Nephron (organoid): Measurements from ENCODE around the gene PIGZ.

Experiments used
- H3K27ac Mint-ChIP-seq, 3 experiments: 2 replicates each; pipeline ENCODE4 v1.8.0; 2020; ENCODE audit warnings: mixed read lengths in 3 of 3, mild to moderate bottlenecking in 2 of 3, moderate library complexity in 1 of 3
- H3K27me3 Mint-ChIP-seq: 2 replicates; pipeline ENCODE4 v1.8.0; 2021; ENCODE audit warnings: low read depth, mild to moderate bottlenecking, moderate library complexity, mixed read lengths
- H3K36me3 Mint-ChIP-seq: 2 replicates; pipeline ENCODE4 v1.8.0; 2020; ENCODE audit warnings: low read depth, mixed read lengths
- H3K4me1 Mint-ChIP-seq: 2 replicates; pipeline ENCODE4 v1.8.0; 2020; ENCODE audit warnings: mixed read lengths
- H3K4me3 Mint-ChIP-seq, 3 experiments: 2 replicates each; pipeline ENCODE4 v1.8.0; 2020; ENCODE audit warnings: mild to moderate bottlenecking in 3 of 3, mixed read lengths in 3 of 3, moderate library complexity in 2 of 3
- H3K9me3 Mint-ChIP-seq: 2 replicates; pipeline ENCODE4 v1.8.0; 2020; ENCODE audit warnings: mixed read lengths
- TF ChIP-seq, protein P1 (sequence below), 3 experiments: fragments of 200-600 bp; sonication (generic); IDR thresholded peaks; one replicate each; pipeline ENCODE4 v1.5.0; 2021; ENCODE audit warnings: antibody characterized with exemption in 3 of 3; ENCODE audit not compliant: unreplicated experiment in 3 of 3

Gene PIGZ

GRCh38 chr3:197002701-197003454, 34.2 kb upstream of the PIGZ start:
- H3K27ac Mint-ChIP-seq: no peak overlapping the region
- H3K36me3 Mint-ChIP-seq: peaks cover 7% of the 10 kb centered on the region
- H3K4me3 Mint-ChIP-seq: no peak overlapping the region
- H3K27me3 Mint-ChIP-seq: peaks cover 16% of the 10 kb centered on the region
- H3K9me3 Mint-ChIP-seq: no peaks in the 10 kb centered on the region
- TF ChIP-seq, protein P1, sequence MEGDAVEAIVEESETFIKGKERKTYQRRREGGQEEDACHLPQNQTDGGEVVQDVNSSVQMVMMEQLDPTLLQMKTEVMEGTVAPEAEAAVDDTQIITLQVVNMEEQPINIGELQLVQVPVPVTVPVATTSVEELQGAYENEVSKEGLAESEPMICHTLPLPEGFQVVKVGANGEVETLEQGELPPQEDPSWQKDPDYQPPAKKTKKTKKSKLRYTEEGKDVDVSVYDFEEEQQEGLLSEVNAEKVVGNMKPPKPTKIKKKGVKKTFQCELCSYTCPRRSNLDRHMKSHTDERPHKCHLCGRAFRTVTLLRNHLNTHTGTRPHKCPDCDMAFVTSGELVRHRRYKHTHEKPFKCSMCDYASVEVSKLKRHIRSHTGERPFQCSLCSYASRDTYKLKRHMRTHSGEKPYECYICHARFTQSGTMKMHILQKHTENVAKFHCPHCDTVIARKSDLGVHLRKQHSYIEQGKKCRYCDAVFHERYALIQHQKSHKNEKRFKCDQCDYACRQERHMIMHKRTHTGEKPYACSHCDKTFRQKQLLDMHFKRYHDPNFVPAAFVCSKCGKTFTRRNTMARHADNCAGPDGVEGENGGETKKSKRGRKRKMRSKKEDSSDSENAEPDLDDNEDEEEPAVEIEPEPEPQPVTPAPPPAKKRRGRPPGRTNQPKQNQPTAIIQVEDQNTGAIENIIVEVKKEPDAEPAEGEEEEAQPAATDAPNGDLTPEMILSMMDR (IDR thresholded peaks at IDR 0.05; ENCODE audit: unreplicated experiment in 3 of 3): peak; percentile 65 to 75 (median 72)
- H3K4me1 Mint-ChIP-seq: peaks cover 17% of the 10 kb centered on the region

GRCh38 chr3:197001972-197002700, 33.5 kb upstream of the PIGZ start:
- H3K9me3 Mint-ChIP-seq: no peaks in the 10 kb centered on the region
- TF ChIP-seq, protein P1 (IDR thresholded peaks at IDR 0.05; ENCODE audit: unreplicated experiment in 3 of 3): no peak
- H3K4me3 Mint-ChIP-seq: peak overlapping the region; percentile 80 to 92 (median 87)
- H3K27ac Mint-ChIP-seq: peak overlapping the region; percentile 67 to 88 (median 86)
- peaks cover 16% of the 10 kb centered on the region for H3K27me3 Mint-ChIP-seq
- peaks cover 7% of the 10 kb centered on the region for H3K36me3 Mint-ChIP-seq
- peaks cover 17% of the 10 kb centered on the region for H3K4me1 Mint-ChIP-seq

DNA sequence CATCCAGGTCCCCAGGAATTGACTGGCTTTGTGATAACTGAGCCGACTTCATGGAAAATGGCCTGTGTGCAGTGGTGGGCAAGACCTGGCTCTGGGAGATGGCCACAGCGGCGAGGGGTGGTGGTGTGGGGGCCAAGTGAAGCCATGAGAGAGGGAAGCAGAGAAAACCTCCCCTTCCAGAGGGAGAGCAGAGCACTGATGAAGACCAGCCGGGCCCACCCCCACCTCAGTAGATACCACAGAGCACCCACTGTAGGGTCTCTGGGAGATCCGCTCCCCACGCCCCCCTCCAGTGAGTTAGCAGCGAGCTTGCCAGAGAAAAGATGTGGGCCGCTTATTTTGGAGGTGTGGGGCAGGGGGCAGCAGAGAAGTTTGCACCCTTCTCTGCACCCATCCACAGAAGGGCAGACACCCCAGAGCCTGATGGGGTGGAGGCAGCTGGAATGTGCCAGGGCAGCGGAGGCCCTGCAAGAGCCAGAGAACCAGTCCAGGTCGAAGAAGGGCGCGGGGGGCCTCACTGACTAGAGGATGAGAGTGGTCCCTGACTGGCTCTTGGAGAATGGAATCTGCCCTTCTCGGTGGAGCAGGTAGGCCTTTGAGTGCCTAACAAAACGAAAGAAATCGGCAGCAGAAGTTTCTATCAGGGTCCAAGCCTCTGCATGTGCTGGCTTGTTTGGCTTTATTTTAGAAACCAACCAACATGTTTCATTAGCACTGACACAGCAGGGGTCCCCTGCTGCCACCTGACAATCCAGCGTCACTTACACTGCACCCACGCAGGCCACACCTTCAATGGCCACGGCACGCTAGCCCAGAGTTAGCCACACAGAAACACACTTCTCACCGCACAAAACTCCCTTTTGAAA, 32.7 kb upstream of the PIGZ start:
- Mint-ChIP-seq H3K27ac (peak overlapping the region; percentile 67 to 88 (median 86)), H3K4me1 (peaks cover 17% of the 10 kb centered on the region), H3K36me3 (peaks cover 7% of the 10 kb centered on the region), H3K27me3 (peaks cover 11% of the 10 kb centered on the region), H3K4me3 (peak overlapping the region; percentile 80 to 92 (median 87)), H3K9me3 (no peaks in the 10 kb centered on the region)
- TF ChIP-seq, protein P1 (IDR thresholded peaks at IDR 0.05; ENCODE audit: unreplicated experiment in 3 of 3): no peak

DNA sequence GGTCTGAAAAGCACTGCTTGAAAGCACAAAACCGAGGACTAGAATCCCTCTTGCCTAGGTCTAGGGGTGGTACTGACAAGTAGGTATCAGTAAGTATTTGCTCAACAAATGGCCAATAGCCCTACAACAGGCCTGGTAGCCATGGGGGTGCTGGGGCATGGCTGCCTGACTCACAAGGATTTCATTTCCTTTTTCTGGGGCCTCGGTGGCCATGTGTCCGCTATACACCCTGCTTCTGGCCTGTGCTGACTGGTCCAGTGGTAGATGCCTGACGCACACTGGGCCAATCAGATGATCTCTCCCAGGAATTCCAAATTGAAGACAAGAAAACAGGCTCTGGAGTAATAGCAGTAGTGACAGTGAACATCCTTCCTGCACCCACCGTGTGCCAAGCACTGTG, 31.6 kb upstream of the PIGZ start:
- no peak overlapping the region for H3K27ac Mint-ChIP-seq
- H3K9me3 Mint-ChIP-seq: no peaks in the 10 kb centered on the region
- no peak overlapping the region for H3K4me3 Mint-ChIP-seq
- H3K36me3 Mint-ChIP-seq: peaks cover 4% of the 10 kb centered on the region
- H3K4me1 Mint-ChIP-seq: peaks cover 17% of the 10 kb centered on the region
- peaks cover 11% of the 10 kb centered on the region for H3K27me3 Mint-ChIP-seq
- TF ChIP-seq, protein P1 (IDR thresholded peaks at IDR 0.05; ENCODE audit: unreplicated experiment in 3 of 3): no peak

DNA sequence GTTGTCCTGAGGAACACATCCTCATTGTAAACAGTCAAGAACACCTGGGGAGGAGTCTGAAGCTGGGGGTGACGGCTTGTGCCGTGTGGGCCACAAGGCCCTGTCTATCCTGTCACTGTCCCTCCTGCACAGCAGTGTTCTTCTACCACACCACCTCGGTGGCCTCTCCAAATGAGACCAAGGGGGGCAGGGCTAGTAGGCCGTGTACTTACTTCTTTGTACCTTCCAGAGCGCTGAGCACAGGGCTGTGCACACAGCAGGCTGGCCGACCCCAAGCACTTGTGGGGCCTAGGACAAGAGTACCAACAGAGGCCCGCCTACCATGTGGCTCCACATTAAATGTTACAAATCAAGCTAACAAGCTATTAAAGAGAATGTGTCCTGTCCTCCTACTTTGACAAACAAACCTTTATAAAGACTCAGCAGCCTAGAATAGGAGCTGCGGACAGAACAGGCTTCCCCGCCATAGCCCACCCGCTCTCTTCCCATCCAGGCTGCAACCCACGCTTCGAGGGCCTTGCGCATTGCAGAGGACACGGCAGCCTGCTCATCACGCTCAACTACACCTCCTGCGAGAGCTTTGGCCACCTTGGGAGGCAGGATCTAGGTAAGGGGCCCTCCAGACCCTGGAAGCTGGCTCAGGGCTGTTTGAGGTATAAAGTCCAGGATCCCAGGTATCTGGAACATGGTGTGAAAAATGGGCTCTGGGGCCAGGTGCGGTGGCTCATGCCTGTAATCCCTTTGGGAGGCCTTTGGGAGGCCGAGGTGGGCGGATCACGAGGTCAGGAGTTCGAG, 30.5 kb upstream of the PIGZ start:
- peaks cover 4% of the 10 kb centered on the region for H3K27me3 Mint-ChIP-seq
- TF ChIP-seq, protein P1 (IDR thresholded peaks at IDR 0.05; ENCODE audit: unreplicated experiment in 3 of 3): no peak
- H3K4me3 Mint-ChIP-seq: peak overlapping the region in 1 of 3 experiments; percentile 45
- H3K27ac Mint-ChIP-seq: no peak overlapping the region
- H3K4me1 Mint-ChIP-seq: peaks cover 12% of the 10 kb centered on the region
- no peaks in the 10 kb centered on the region for H3K36me3 Mint-ChIP-seq
- no peaks in the 10 kb centered on the region for H3K9me3 Mint-ChIP-seq
